Measurements from ENCODE around the gene PHF14. TPM values are rescaled to one million over a fixed set of nuclear protein-coding genes. Genes with fewer than 3 reads are reported as not detected.

The PHF14 gene
- polyA plus RNA-seq, 2 of the 4 experiments (the other 2 are of a cell fraction) = 36.7 to 48.0 TPM

- FAIRE-seq = no peak
- CTCF ChIA-PET = no interaction called here
These were observed 31.5 kb downstream of the PHF14 start for GRCh38 chr7:11005202-11005601.

DNA sequence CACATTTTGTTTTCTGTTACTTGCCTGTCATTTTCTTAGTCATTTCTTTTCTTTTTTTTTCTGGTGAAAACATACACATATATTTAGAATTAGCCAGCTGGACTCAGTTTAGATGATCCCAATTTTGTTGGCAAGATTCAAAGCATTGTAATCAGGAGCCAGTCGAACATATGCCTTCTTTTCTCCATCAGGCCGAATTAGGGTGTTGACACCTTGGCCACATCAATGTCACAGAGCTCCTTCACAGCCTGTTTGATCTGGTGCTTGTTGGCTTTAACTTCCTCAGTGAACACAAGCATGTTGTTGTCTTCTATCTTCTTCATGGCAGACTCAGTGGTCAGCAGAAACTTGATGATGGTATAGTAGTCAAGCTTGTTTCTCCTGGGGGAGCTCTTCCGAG, 32.6 kb downstream of the PHF14 start:
- ATAC-seq (no peak), DNase-seq (ENCODE audit: low read depth in 1 of 2, low spot score in 1 of 2) (no peak), FAIRE-seq (no peak)
- POLR2A ChIA-PET = no interaction called here
- no peak overlapping the region for H3K27ac ChIP-seq
- CTCF ChIA-PET = interaction anchor here (1.1 kb wide), 1 partner anchor 61 kb away, joined by 3 read pairs; no protein-coding TSS in a partner anchor
- no peaks in the 10 kb centered on the region for H3K9me3 ChIP-seq
- H3K4me1 ChIP-seq = no peaks in the 10 kb centered on the region
- no peak overlapping the region for H3K4me3 ChIP-seq
- TF ChIP-seq MAX (IDR thresholded peaks at IDR 0.05) (no peak), MAFK (IDR thresholded peaks at IDR 0.05; ENCODE audit: partially characterized antibody) (no peak), FOSB (CRISPR knock-in tag; IDR thresholded peaks at IDR 0.05) (no peak), SMC3 (IDR thresholded peaks at IDR 0.05) (no peak), ELK1 (IDR thresholded peaks at IDR 0.05; ENCODE audit: low read depth, low read length) (no peak)
- 87% methylated on average over 3 of the region's 3 CpGs for WGBS (ENCODE audit: missing lambda C conversion rate)
- H3K4me2 ChIP-seq = no peak overlapping the region

More at GRCh38 chr7:11005202-11005601, 31.5 kb downstream of the PHF14 start:
- no peak for DNase-seq (ENCODE audit: low read depth in 1 of 2, low spot score in 1 of 2)
- Histone ChIP-seq H3K9me3 (no peaks in the 10 kb centered on the region), H3K4me3 (no peak overlapping the region), H3K4me1 (no peaks in the 10 kb centered on the region), H3K4me2 (no peak overlapping the region), H3K27ac (no peak overlapping the region)
- POLR2A ChIA-PET = no interaction called here
- TF ChIP-seq JUNB (IDR thresholded peaks at IDR 0.05) = no peak
- no peak for TF ChIP-seq ZNF302 (CRISPR knock-in tag; IDR thresholded peaks at IDR 0.05)
- TF ChIP-seq KDM1A (IDR thresholded peaks at IDR 0.05; ENCODE audit: low read depth) = no peak
- no peak for TF ChIP-seq NR3C1 (IDR thresholded peaks at IDR 0.05)
- TF ChIP-seq MYC (IDR thresholded peaks at IDR 0.05; ENCODE audit: borderline replicate concordance, low read length) = no peak
- no peak for TF ChIP-seq CHD2 (IDR thresholded peaks at IDR 0.05; ENCODE audit: low read length, partially characterized antibody)
- TF ChIP-seq CBX2 (IDR thresholded peaks at IDR 0.05; ENCODE audit: borderline replicate concordance, low read depth) = no peak
- no peak for TF ChIP-seq EHMT2 (IDR thresholded peaks at IDR 0.05; ENCODE audit: low read depth)
- no peak for TF ChIP-seq ZFP36 (IDR thresholded peaks at IDR 0.05; ENCODE audit: borderline replicate concordance, partially characterized antibody)
- TF ChIP-seq ZSCAN20 (CRISPR knock-in tag; IDR thresholded peaks at IDR 0.05) = no peak
- no peak for TF ChIP-seq KDM5A (IDR thresholded peaks at IDR 0.05)
- TF ChIP-seq NFE2L2 (conservative IDR thresholded peaks at IDR 0.05; ENCODE audit: low read length) = no peak
- TF ChIP-seq POLR2A (IDR thresholded peaks at IDR 0.05; ENCODE audit: low read length) = no peak
- TF ChIP-seq HES2 (IDR thresholded peaks at IDR 0.05) = no peak
- no peak for ATAC-seq

- POLR2A ChIA-PET = no interaction called here
- Histone ChIP-seq H3K27ac (no peak overlapping the region), H3K4me2 (no peak overlapping the region), H3K4me1 (no peaks in the 10 kb centered on the region), H3K4me3 (no peak overlapping the region), H3K9me3 (no peaks in the 10 kb centered on the region)
- no peak for FAIRE-seq
- no peak for ATAC-seq
- WGBS (ENCODE audit: missing lambda C conversion rate) = 27% methylated on average over 1 of the region's 1 CpG
- TF ChIP-seq, protein P1, sequence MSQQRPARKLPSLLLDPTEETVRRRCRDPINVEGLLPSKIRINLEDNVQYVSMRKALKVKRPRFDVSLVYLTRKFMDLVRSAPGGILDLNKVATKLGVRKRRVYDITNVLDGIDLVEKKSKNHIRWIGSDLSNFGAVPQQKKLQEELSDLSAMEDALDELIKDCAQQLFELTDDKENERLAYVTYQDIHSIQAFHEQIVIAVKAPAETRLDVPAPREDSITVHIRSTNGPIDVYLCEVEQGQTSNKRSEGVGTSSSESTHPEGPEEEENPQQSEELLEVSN (IDR thresholded peaks at IDR 0.05; ENCODE audit: borderline replicate concordance, low read depth) = no peak
- TF ChIP-seq, protein P2, sequence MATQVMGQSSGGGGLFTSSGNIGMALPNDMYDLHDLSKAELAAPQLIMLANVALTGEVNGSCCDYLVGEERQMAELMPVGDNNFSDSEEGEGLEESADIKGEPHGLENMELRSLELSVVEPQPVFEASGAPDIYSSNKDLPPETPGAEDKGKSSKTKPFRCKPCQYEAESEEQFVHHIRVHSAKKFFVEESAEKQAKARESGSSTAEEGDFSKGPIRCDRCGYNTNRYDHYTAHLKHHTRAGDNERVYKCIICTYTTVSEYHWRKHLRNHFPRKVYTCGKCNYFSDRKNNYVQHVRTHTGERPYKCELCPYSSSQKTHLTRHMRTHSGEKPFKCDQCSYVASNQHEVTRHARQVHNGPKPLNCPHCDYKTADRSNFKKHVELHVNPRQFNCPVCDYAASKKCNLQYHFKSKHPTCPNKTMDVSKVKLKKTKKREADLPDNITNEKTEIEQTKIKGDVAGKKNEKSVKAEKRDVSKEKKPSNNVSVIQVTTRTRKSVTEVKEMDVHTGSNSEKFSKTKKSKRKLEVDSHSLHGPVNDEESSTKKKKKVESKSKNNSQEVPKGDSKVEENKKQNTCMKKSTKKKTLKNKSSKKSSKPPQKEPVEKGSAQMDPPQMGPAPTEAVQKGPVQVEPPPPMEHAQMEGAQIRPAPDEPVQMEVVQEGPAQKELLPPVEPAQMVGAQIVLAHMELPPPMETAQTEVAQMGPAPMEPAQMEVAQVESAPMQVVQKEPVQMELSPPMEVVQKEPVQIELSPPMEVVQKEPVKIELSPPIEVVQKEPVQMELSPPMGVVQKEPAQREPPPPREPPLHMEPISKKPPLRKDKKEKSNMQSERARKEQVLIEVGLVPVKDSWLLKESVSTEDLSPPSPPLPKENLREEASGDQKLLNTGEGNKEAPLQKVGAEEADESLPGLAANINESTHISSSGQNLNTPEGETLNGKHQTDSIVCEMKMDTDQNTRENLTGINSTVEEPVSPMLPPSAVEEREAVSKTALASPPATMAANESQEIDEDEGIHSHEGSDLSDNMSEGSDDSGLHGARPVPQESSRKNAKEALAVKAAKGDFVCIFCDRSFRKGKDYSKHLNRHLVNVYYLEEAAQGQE (IDR thresholded peaks at IDR 0.05) = no peak
- no peak for TF ChIP-seq CHD2 (IDR thresholded peaks at IDR 0.05; ENCODE audit: low read length, partially characterized antibody)
- no peak for TF ChIP-seq HOXA7 (CRISPR knock-in tag; IDR thresholded peaks at IDR 0.05)
- TF ChIP-seq CBX8 (IDR thresholded peaks at IDR 0.05) = no peak
- DNase-seq (ENCODE audit: low read depth in 1 of 2, low spot score in 1 of 2) = no peak
- CTCF ChIA-PET = interaction anchor here (0.7 kb wide), 2 partner anchors 262 to 1048 kb away, joined by 3 read pairs; no protein-coding TSS in a partner anchor
These were observed 36.0 kb downstream of the PHF14 start for GRCh38 chr7:11009631-11010030.

Data from A549 (cell line).